ENCODE results near the gene SOX13.

SOX13 gene

DNA sequence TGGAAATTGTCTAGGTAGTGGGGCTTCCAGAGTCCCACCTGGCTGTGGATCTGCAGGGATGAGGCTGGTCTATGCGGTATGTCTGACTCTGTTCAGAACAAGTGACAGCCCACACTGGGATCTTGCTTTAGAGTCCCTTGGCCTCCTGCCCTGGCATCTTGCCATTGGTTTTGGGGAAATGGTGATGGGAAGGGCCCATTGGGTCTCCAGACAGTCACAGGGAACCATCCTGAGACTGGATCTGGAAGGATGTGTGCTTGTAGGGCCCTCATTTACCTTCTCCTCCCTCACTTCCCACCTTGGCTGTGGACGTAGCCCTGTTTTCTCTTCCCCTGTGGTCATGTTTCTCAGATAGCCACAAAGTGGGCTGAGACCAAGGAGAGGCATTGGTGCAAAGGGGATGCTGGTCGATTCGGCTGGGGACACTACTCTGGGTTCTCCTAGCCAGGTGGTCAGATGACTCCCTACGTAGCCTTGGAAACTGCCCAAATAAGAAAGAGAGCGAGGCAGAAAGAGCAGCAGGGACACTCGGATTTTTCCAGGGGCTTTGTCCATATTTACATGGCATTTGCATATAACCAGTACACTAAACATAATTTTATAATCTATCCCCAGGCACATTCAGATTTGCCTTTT is 15.1 kb downstream of the SOX13 start:
- H3K27ac ChIP-seq: peak overlapping the region; percentile 99
- no peak for TF ChIP-seq ZFX (IDR thresholded peaks at IDR 0.05)
- TF ChIP-seq, protein P1, sequence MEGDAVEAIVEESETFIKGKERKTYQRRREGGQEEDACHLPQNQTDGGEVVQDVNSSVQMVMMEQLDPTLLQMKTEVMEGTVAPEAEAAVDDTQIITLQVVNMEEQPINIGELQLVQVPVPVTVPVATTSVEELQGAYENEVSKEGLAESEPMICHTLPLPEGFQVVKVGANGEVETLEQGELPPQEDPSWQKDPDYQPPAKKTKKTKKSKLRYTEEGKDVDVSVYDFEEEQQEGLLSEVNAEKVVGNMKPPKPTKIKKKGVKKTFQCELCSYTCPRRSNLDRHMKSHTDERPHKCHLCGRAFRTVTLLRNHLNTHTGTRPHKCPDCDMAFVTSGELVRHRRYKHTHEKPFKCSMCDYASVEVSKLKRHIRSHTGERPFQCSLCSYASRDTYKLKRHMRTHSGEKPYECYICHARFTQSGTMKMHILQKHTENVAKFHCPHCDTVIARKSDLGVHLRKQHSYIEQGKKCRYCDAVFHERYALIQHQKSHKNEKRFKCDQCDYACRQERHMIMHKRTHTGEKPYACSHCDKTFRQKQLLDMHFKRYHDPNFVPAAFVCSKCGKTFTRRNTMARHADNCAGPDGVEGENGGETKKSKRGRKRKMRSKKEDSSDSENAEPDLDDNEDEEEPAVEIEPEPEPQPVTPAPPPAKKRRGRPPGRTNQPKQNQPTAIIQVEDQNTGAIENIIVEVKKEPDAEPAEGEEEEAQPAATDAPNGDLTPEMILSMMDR (conservative IDR thresholded peaks at IDR 0.05): no peak

DNA sequence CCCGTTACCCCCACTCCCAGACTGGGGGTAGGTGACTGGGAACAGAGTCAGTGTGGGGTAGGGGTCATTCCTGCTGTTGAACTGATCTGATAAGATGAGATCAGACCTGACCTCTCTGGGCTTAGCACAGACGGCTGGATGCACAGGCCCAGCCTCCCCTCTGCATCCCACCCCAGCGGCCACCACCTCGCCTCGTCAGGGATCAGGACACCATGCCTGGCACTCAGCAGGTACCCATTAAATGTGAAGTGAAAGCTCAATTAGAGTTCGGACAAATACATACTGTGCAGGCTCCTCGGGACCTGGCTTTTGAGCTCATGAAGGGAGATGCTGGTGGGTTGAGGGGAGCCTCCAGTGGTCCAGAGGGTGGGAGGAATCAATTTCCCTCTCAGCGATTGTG is 15.7 kb downstream of the SOX13 start:
- peak overlapping the region; percentile 99 for H3K27ac ChIP-seq
- TF ChIP-seq, protein P1 (conservative IDR thresholded peaks at IDR 0.05): no peak
- peak; percentile 57; the same call in 1 of the 2 replicates for TF ChIP-seq ZFX (IDR thresholded peaks at IDR 0.05)

DNA sequence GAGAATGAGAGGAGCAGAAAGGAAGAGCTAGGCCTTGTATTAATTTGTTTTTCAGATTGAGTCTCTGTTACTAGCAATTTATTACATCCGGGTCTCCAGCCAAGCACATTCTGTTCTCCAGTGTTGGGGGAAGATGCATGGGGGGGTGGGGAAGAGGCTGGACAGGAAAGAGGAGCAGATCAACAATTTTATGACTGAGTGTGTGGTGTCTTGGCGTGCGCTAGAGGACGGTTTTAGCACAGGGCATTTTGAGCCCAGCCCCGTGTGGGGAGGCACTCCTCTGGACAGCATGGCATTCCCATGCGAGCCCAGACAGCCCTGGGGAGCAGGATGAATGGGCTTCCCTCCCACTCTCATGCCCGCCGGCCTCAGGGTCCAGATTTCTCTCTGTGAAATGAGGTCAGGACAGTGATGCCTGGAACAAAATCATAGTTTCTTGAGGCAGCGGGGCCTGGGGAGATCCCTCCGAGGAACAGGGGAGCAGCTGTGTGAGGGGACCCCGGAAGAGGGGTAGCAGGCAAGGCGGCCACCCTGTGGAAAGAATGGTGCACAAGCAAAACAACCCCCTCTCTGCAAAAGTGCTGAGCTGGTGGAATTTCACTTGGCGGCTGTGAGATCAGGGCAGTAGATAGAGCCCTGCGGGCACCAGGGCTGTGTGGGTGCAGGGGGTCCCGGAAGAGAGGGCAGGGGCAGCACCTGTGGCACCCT is 16.3 kb downstream of the SOX13 start:
- peak overlapping the region; percentile 99 for H3K27ac ChIP-seq
- TF ChIP-seq ZFX (IDR thresholded peaks at IDR 0.05): no peak; the same call in 1 of the 2 replicates
- TF ChIP-seq, protein P1 (conservative IDR thresholded peaks at IDR 0.05): no peak

DNA sequence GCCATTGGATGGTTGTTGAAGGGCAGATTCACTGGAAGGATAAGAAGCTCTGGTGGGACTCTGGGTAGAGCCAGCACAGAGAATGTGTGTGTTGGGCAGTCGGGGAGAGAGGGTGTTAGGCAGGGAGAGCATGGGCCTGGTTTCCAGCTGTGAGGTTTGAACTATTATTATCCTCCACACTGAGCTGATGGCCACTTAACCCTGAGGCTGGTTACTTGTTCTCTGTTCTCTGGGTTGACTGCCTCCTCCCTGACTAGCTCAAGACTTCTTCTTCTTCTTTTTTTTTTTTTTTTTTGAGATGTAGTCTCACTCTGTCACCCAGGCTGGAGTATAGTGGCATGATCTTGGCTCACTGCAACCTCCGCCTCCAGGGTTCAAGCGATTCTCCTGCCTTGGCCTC is 17.2 kb downstream of the SOX13 start:
- peak overlapping the region; percentile 99 for H3K27ac ChIP-seq

DNA sequence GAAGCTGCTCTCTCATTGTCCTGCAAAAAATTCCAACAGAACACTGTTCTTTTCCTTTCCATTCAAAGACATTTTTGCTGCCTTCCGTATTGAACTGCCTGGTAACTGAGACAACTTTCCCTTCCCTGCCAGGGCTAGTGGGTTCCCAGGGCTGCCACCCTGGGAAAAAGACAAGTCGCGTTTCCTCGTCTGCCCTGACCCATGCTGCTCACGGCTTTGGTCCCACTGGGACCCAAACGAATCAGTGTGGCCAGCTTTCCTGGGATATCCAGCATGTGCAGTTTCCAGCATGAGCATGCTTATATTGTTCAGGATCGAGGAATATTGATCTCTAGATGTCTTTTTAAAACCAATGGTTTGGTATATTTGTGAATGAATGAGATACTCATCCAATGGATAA is 18.2 kb downstream of the SOX13 start:
- no peak for TF ChIP-seq ZFX (IDR thresholded peaks at IDR 0.05)
- TF ChIP-seq, protein P1 (conservative IDR thresholded peaks at IDR 0.05): no peak
- no peak overlapping the region for H3K27ac ChIP-seq

DNA sequence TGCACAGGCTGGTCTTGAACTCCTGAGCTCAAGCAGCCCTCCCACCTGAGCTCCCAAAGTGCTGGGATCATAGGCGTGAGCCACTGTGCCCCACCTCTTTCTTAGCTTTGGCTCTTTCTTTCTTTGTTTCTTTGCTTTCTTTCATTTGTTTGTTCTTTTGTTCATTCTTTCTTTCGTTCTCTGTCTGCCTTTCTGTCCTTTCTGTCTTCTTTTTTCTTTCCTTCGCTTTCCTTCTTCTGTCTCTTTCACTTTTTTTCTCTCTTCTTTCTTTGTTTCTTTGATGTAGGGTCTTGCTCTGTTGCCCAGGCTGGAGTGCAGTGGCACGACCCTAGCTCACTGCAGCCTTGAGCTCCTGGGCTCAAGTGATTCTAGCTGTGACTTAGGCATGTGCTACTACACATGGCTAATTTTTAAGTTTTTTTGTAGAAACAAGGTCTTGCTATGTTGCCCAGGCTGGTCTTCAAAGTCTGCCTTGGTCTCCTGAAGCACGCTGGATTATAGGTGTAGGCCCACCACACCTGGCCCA is 18.9 kb downstream of the SOX13 start:
- TF ChIP-seq ZFX (IDR thresholded peaks at IDR 0.05): no peak
- TF ChIP-seq, protein P1 (conservative IDR thresholded peaks at IDR 0.05): no peak
- no peak overlapping the region for H3K27ac ChIP-seq

DNA sequence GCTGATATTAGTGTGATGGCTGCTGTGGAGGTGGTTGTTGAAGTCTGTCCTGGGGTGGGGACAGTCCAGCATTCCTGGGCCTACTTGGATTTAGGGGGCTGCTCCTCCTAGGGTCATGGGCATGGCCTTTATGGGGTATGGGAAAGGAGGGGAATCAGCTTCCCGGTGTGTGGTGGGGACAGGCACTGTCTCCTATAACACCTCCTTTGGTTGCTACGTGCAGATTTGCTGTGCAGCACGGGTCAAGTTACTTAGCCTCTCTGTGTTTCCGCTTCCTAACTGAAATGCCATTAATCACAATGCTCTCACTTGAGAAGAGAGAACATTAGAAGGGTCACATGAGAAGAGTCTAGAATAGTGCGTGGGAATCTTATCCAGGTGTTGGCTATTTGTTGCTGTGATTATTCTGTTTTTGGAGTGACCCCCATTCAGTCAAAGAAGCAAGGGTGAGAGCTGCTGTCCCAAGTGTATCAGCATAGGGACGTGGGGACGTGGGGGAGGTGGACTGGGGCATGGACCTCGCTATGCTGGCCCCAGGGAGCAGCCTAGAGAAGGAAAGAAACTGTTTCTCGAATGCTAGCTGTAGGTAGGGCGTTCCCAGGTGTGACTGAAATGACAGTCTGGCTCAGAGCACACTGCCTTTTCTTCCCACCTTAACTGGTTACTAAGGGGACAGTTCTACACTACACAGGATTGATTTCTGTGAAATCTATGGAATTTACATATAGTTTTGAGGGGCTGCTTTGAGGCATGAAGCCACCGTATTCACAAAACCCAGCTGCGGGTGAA is 19.9 kb downstream of the SOX13 start:
- TF ChIP-seq, protein P1 (conservative IDR thresholded peaks at IDR 0.05): no peak
- TF ChIP-seq ZFX (IDR thresholded peaks at IDR 0.05): no peak
- H3K27ac ChIP-seq: no peak overlapping the region
